Measurements from ENCODE around the gene METTL26.
"Not testable (repeated sequence)": the region's sequence is repeated elsewhere in the genome, so short reads cannot be mapped to it uniquely, and the experiment has no call there.

METTL26 gene

GRCh38 chr16:624526-625070 is 11.5 kb downstream of the METTL26 start:
- DNase-seq = no peak

GRCh38 chr16:622920-623280 is 13.2 kb downstream of the METTL26 start:
- DNase-seq = no peak

- peak; percentile 46 for DNase-seq
Measured at GRCh38 chr16:621526-622105, 14.5 kb downstream of the METTL26 start.

- DNase-seq = no peak
Measured at GRCh38 chr16:620700-621525, 15.2 kb downstream of the METTL26 start.

- DNase-seq = no peak
Measured at GRCh38 chr16:619476-620100, 16.5 kb downstream of the METTL26 start.

GRCh38 chr16:617855-618254 is 18.2 kb downstream of the METTL26 start:
- no peak for DNase-seq

DNA sequence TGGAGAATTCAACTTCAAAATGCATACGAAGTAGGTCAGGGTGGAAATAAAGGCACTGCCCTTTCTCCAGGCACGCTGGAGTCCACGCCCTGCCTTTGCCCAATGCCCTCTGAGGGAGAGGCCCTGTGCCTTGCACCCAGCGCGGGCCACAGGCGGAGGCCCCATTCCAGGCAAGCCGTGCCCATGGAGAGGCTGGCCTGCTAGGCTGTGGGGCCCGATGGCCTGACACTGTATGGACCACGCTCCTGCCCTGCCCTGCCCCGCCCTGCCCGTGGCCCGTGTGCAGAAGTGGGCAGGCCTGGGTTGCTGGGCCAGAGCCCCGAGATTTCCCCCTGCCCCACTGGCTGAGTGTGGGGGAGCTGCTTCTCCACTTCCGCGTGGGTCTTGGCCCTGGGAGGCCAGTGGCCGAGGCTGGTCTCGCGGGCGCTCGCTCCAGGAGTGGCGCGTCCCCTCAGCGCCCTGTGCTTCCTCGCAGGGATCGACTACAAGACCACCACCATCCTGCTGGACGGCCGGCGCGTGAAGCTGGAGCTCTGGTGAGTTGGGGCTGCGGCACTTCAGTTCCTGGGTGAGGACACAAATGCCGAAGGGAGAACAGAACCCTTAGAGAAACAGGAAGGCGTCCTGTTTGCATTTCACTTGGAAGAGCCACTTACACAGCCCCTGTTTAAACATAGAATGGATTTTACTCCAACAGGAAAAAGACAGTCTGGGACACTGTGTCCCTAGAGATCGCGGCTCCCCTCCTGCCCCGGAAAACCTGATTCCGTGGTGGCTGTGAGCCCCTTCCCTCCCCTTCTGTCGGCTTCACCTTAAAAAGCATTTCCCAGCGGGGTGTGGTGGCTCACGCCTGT is 19.1 kb downstream of the METTL26 start:
- no peak for DNase-seq

DNA sequence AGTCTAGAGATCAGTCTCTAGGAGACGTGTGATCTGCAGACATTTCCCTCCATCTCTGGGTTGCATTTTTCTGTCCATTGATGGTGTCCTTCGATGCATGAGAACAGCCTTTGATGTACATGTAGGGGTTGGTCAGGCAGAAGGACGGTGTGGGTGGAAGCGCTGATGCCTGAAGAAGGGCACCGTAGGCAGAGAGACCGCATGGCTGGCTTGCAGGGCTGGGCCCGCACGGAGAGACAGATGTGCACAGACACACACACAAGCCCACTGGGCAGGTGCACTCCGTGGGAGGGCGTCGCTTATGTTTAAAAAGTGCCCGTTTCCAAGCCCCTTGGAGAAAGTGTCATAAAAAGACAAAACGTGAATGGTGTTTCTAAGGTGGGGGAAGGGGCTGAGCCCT is 21.0 kb downstream of the METTL26 start:
- DNase-seq = no peak

GRCh38 chr16:610513-611381 is 25.4 kb downstream of the METTL26 start:
- DNase-seq = peak; percentile 4

- DNase-seq = no peak
Measured at GRCh38 chr16:609984-610383, 26.1 kb downstream of the METTL26 start.

DNA sequence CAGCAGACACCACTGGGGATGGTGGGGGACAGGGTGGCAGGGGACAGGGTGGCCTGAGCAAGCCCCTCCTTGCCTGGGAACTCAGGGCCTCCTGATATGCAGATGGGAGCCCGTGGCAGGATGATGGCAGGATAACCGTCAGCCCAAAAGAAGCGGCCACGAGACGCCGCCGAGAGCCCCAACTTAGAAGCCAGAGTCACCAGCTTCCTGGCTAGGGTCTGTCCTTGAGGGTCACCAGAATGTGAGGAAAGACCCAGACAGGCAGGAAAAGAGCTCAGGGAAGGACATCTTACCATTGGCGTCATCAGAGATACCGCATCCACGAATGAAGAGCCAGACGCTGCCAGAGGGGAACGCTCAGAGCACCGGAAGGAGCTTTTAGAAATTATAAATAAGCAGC is 26.8 kb downstream of the METTL26 start:
- DNase-seq = no peak

GRCh38 chr16:608019-608418 is 28.1 kb downstream of the METTL26 start:
- DNase-seq = no peak

- no peak for DNase-seq
Measured at GRCh38 chr16:606656-607307, 29.3 kb downstream of the METTL26 start.

- no peak for DNase-seq
Measured at GRCh38 chr16:603933-604332, 32.2 kb downstream of the METTL26 start.

DNA sequence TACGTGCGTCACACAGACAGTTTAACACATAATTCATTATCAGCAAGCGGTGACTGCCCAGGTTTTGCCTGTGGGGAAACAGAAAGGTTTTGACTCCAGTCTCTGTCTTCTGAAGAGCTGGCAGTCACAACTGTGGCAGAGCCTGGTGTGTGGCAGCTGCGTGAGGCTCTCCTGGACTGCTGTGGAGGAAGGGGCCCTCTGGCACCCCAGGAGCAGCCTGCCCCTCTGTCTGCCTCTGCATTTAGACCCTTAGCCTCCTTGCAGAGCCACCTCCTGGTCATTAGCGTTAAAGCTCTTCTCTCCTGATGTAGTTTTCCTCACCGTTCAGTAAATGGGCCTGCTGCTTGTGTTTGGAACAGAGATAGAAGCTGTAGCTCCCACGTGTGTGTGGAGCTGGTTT is 35.3 kb downstream of the METTL26 start:
- no peak for DNase-seq

DNA sequence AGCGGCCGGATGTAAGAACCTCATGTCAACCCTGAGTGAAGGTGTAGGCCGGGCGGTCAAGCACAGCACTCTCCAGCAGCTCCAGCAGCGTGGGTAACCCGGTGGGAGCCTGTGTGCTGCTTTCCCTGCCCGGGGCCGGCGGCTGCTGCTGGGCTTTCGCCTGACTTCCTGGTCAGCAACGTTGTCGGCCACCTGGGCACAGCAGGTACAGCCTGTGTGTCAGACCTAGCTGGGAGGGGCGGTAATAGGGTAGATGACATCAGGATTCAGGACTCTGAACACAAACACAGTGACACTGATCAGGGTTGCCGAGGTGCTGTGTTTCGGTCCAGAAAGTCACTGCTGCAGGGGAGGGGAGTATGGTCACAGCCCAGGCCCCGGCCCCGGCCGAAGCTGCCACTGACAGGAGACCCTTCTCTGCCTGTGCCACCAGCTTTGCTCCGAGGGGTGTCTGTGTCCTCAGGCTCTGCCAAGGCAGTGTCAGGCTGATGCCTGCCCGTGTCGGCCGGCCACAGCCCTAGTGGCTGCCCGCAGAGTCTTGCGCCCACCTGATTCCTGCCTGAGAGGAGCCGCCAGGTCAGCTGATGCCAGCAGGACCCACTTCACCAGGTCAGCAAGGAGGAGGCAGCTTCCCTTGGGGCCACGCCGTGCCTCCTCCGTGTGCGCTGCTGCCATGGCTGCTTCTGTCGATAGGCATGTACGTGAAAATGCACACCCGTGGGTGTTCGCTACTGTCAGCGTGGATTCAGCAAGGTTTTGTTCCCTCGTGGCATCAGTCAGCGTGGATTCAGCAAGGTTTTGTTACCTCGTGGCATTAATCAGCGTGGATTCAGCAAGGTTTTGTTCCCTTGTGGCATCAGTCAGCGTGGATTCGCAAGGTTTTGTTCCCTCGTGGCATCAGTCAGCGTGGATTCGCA is 37.0 kb downstream of the METTL26 start:
- no peak for DNase-seq

DNA sequence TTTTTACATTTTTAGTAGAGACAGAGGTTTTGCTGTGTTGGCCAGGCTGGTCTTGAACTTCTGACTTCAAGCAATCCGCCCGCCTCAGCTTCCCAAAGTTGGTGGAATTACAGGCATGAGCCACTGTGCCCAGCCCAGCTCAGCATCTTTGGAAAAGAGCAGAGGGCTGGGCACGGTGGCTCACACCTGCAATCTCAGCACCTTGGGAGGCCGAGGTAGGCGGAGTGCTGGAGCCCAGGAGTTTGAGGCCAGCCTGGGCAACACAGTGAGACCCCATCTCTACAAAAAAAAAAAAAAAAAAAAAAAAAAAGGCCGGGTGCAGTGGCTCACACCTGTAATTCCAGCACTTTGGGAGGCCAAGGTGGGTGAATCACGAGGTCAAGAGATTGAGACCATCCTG is 38.5 kb downstream of the METTL26 start:
- not testable (repeated sequence) for DNase-seq

DNA sequence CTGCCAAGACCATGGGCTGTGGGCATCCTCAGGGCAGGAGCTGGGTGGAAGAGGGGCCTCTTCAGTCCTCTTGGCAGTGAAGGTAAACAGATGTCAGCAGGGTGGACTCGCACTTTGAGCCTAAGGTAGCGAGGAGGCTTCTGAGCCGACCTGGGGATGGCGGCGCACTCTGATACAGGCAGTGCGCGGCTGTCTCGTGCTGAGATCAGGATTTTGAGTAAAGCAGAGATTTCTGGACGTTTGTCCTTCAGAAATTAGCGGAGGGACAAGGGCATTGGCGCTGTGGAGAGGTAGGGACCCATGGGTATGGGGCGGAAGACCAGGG is 39.4 kb downstream of the METTL26 start:
- no peak for DNase-seq

DNA sequence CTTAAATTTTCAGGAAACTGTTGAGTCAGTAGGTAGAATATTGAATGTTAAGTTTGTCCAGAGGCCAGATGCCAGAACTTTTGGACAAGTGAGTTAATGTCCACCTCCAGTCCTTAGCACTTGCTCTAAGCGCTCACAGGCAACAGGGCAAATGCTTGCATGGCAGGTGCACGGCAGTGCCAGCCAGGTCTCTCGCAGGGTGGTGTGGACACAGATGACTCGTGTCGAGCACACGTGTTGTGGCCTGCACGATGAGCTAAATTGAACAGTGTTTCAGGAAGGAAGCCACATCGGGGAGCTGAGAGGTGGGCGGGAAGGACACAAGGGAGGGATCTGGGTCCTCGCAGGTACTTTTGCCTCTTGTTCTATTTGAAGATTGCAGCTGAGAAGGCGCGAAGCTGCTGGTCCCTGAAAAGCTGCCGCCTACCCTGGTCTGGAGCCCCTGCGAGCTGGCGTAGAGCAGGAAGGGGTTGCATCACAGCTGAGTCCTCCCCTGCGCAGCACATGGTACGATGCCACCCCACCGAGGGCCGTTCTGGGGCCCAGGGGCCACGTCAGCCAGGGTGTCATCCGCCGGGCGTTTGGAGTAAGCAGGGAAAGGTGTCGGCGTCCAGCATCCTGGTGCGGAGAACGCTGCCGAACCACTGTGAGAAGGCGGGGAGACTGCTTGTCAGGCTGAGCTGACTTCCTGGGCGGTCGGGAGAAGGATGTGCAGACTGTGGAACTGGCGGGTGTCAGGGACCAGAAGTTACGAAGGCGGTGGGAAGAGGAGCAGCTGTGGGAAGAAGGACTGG is 40.0 kb downstream of the METTL26 start:
- DNase-seq = no peak

- DNase-seq = no peak
Measured at GRCh38 chr16:595094-595528, 41.0 kb downstream of the METTL26 start.
